Subcutaneous abdominal adipose tissue (tissue), 5 donors: Measurements from ENCODE around the gene HMGCL.

ENCODE experiments used
- H3K27ac ChIP-seq: one replicate; pipeline ENCODE4 v1.7.0; 2013; ENCODE audit warnings: low read depth, mild to moderate bottlenecking, inconsistent platforms, low read length, moderate library complexity
- H3K27me3 ChIP-seq, 5 donors: one replicate each; pipeline ENCODE4 v1.7.0; 2013; ENCODE audit warnings: low read length in 5 of 5, inconsistent platforms in 1 of 5; ENCODE audit not compliant: control insufficient read depth in 5 of 5, insufficient read depth in 4 of 5
- H3K36me3 ChIP-seq, 5 donors: one replicate each; pipeline ENCODE4 v1.7.0; 2013; ENCODE audit warnings: low read length in 5 of 5; ENCODE audit not compliant: control insufficient read depth in 5 of 5, insufficient read depth in 5 of 5
- H3K4me1 ChIP-seq, 5 donors: one replicate each; pipeline ENCODE4 v1.7.0; 2013; ENCODE audit warnings: low read length in 5 of 5, mild to moderate bottlenecking in 3 of 5, moderate library complexity in 1 of 5; ENCODE audit not compliant: control insufficient read depth in 5 of 5, insufficient read depth in 5 of 5
- H3K4me3 ChIP-seq, 5 donors: one replicate each; pipeline ENCODE4 v1.7.0; 2013; ENCODE audit warnings: low read length in 5 of 5, low read depth in 1 of 5
- H3K9ac ChIP-seq, 5 donors: one replicate each; pipeline ENCODE4 v1.7.0; 2013; ENCODE audit warnings: low read length in 5 of 5, mild to moderate bottlenecking in 4 of 5, moderate library complexity in 3 of 5
- H3K9me3 ChIP-seq, 5 donors: one replicate each; pipeline ENCODE4 v1.7.0; 2013; ENCODE audit warnings: low read length in 5 of 5; ENCODE audit not compliant: control insufficient read depth in 5 of 5
- donor health status: healthy.
- donor health status: healthy.
- donor health status: healthy.
- donor health status: healthy.
- donor health status: healthy.

Gene HMGCL

GRCh38 chr1:23759277-23759676 is 66.0 kb downstream of the HMGCL start:
- no peaks in the 10 kb centered on the region for H3K4me1 ChIP-seq
- H3K9ac ChIP-seq, result no peak overlapping the region
- H3K4me3 ChIP-seq, result no peak overlapping the region
- no peak overlapping the region for H3K27ac ChIP-seq
- no peaks in the 10 kb centered on the region for H3K9me3 ChIP-seq
- no peaks in the 10 kb centered on the region for H3K27me3 ChIP-seq
- H3K36me3 ChIP-seq, result peaks cover 23 to 86% (median 78%) of the 10 kb centered on the region in 5 donors

GRCh38 chr1:23757812-23758211 is 67.4 kb downstream of the HMGCL start:
- no peaks in the 10 kb centered on the region for H3K27me3 ChIP-seq
- peaks cover 30 to 91% (median 84%) of the 10 kb centered on the region in 5 donors for H3K36me3 ChIP-seq
- H3K9ac ChIP-seq, result no peak overlapping the region
- H3K4me1 ChIP-seq, result no peaks in the 10 kb centered on the region
- H3K9me3 ChIP-seq, result no peaks in the 10 kb centered on the region
- no peak overlapping the region for H3K4me3 ChIP-seq
- H3K27ac ChIP-seq, result no peak overlapping the region

GRCh38 chr1:23756676-23757075 is 68.6 kb downstream of the HMGCL start:
- no peak overlapping the region for H3K9ac ChIP-seq
- H3K36me3 ChIP-seq, result peaks cover 29 to 95% (median 92%) of the 10 kb centered on the region in 5 donors
- H3K9me3 ChIP-seq, result no peaks in the 10 kb centered on the region
- no peaks in the 10 kb centered on the region for H3K27me3 ChIP-seq
- no peaks in the 10 kb centered on the region for H3K4me1 ChIP-seq
- H3K27ac ChIP-seq, result no peak overlapping the region
- no peak overlapping the region for H3K4me3 ChIP-seq

GRCh38 chr1:23752909-23753308 is 72.3 kb downstream of the HMGCL start:
- Histone ChIP-seq H3K4me3 (no peak overlapping the region), H3K9ac (no peak overlapping the region), H3K27ac (no peak overlapping the region), H3K27me3 (no peaks in the 10 kb centered on the region), H3K9me3 (no peaks in the 10 kb centered on the region), H3K36me3 (peaks cover 29 to 83% (median 73%) of the 10 kb centered on the region in 5 donors), H3K4me1 (no peaks in the 10 kb centered on the region)
